ENCODE measurements around the gene NAIP.
"Not testable (repeated sequence)": the region's sequence is repeated elsewhere in the genome, so short reads cannot be mapped to it uniquely, and the experiment has no call there.

DNA sequence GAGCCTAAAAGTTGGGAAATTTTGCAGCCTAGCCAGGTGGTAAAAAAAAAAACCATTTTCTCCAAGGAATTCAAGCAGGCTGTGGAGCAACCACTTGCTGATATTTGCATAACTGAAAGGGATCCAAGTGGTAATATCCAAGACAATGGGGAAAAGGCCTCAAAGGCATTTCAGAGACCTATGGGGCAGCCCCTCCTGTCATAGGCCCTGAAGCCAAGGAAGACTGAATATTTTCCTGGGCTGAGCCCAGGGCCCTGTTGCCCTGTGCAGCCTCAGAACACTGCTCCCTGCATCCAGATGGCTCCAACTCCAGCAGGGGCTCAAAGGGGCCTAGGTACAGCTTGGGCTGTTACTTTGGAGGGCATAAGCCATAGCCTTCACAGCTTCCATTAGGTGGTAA lies 60.6 kb downstream of the NAIP start:
- TF ChIP-seq, protein P1, sequence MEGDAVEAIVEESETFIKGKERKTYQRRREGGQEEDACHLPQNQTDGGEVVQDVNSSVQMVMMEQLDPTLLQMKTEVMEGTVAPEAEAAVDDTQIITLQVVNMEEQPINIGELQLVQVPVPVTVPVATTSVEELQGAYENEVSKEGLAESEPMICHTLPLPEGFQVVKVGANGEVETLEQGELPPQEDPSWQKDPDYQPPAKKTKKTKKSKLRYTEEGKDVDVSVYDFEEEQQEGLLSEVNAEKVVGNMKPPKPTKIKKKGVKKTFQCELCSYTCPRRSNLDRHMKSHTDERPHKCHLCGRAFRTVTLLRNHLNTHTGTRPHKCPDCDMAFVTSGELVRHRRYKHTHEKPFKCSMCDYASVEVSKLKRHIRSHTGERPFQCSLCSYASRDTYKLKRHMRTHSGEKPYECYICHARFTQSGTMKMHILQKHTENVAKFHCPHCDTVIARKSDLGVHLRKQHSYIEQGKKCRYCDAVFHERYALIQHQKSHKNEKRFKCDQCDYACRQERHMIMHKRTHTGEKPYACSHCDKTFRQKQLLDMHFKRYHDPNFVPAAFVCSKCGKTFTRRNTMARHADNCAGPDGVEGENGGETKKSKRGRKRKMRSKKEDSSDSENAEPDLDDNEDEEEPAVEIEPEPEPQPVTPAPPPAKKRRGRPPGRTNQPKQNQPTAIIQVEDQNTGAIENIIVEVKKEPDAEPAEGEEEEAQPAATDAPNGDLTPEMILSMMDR (IDR thresholded peaks at IDR 0.05), result not testable (repeated sequence)
- not testable (repeated sequence) for TF ChIP-seq SIN3A (IDR thresholded peaks at IDR 0.05; ENCODE audit: borderline replicate concordance, insufficient read depth, low read depth, low read length); TCF7L2 (IDR thresholded peaks at IDR 0.05; ENCODE audit: low read depth, low read length); POLR2AphosphoS5 (IDR thresholded peaks at IDR 0.05; ENCODE audit: low read depth, low read length)
- TF ChIP-seq, protein P2, sequence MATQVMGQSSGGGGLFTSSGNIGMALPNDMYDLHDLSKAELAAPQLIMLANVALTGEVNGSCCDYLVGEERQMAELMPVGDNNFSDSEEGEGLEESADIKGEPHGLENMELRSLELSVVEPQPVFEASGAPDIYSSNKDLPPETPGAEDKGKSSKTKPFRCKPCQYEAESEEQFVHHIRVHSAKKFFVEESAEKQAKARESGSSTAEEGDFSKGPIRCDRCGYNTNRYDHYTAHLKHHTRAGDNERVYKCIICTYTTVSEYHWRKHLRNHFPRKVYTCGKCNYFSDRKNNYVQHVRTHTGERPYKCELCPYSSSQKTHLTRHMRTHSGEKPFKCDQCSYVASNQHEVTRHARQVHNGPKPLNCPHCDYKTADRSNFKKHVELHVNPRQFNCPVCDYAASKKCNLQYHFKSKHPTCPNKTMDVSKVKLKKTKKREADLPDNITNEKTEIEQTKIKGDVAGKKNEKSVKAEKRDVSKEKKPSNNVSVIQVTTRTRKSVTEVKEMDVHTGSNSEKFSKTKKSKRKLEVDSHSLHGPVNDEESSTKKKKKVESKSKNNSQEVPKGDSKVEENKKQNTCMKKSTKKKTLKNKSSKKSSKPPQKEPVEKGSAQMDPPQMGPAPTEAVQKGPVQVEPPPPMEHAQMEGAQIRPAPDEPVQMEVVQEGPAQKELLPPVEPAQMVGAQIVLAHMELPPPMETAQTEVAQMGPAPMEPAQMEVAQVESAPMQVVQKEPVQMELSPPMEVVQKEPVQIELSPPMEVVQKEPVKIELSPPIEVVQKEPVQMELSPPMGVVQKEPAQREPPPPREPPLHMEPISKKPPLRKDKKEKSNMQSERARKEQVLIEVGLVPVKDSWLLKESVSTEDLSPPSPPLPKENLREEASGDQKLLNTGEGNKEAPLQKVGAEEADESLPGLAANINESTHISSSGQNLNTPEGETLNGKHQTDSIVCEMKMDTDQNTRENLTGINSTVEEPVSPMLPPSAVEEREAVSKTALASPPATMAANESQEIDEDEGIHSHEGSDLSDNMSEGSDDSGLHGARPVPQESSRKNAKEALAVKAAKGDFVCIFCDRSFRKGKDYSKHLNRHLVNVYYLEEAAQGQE (IDR thresholded peaks at IDR 0.05; ENCODE audit: insufficient read depth in 1 of 2, low read depth in 2 of 2, low read length in 1 of 2), result not testable (repeated sequence)

Data from Panc1 (cell line).